ENCODE data around the gene RDH5. TPM values are rescaled to one million over a fixed set of nuclear protein-coding genes. Genes with fewer than 3 reads are reported as not detected.

RDH5 gene
- polyA plus RNA-seq, 1 of the 3 experiments (the other 2 are of a cell fraction): 5.2 TPM

DNA sequence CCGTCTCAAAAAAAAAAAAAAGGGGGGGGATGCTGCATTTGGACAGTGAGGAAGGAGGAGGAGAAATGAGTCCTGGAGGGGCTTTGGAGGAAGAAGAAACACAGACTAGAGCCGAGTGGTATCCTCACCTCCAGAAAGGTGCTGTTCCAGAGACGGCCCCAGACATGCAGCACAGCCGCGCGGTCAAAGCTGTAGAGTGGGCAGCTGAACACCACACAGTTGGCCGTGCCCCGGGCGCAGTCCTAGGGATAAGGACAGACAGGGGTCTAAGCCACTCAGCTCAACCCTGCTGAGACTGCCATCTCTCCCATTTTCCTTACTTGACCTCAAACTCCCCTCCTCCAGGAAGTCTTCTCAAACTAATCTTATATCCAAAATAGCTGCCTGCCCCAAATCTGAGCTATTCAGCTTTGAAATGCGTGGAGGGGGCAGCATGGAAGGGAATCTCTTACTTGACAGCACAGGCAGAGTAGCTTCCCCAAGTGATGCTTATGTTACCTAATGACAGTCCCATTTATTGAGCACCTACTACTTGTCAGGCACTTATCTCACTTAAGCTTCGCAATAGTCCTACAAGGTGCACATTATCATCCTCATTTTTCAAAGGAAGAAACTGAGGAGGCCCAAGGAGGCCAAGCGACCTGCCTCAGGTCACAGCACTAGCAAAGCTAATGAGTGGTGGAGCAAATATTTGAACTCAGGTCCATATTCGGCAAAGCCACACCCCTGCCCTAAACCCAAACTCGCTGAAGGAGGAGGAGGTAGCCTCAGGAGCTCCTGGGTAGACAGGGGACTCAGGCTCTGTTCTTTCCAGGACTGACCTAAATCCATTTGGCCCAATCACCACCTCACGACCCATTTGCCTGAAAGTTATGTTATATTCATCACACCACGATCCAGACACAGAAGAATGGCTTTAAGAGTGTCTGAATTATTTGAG, 31.2 kb upstream of the RDH5 start:
- DNase-seq: no peak
- Histone ChIP-seq H3F3A (replicated peaks; ENCODE audit: insufficient read depth) (no peaks in the 10 kb centered on the region), H3K27ac (ENCODE audit: low read depth in 2 of 2, low read length in 1 of 2) (no peak overlapping the region), H3K36me3 (replicated peaks in 1 of 2; ENCODE audit: control insufficient read depth in 1 of 2, insufficient read depth in 2 of 2, low read length in 1 of 2) (no peaks in the 10 kb centered on the region), H3K9me3 (no peaks in the 10 kb centered on the region), H3K27me3 (ENCODE audit: insufficient read depth) (peaks cover 11% of the 10 kb centered on the region; the same call in 1 of the 2 replicates), H3K79me2 (ENCODE audit: insufficient read depth) (no peaks in the 10 kb centered on the region), H3K4me3 (ENCODE audit: low read depth in 2 of 2, low read length in 1 of 2) (no peak overlapping the region), H3K4me2 (no peak overlapping the region), H3K9me2 (no peaks in the 10 kb centered on the region), H4K20me1 (ENCODE audit: insufficient read depth) (no peaks in the 10 kb centered on the region), H3K9ac (no peak overlapping the region), H3K4me1 (ENCODE audit: control insufficient read depth in 1 of 2, insufficient read depth in 2 of 2, low read depth in 1 of 2, low read length in 1 of 2) (no peaks in the 10 kb centered on the region), H2AFZ (ENCODE audit: low read depth) (no peak overlapping the region)
- POLR2A ChIA-PET: interaction anchor here (0.5 kb wide), 1 partner anchor 1501 kb away, joined by 4 read pairs; no protein-coding TSS in a partner anchor
- CTCF ChIA-PET: interaction anchor here (0.7 to 1.2 kb wide), 4 partner anchors 10 to 45 kb away, joined by 3 to 5 read pairs (median 3); no protein-coding TSS in a partner anchor
- 62% methylated on average over 16 of the region's 16 CpGs for WGBS (ENCODE audit: low lambda C conversion rate)
- TF ChIP-seq YY1 (IDR thresholded peaks at IDR 0.05; ENCODE audit: low read depth) (no peak), MEF2A (IDR thresholded peaks at IDR 0.05; ENCODE audit: borderline replicate concordance, low read depth) (no peak), FOSL2 (IDR thresholded peaks at IDR 0.05; ENCODE audit: borderline replicate concordance, low read depth) (no peak), RFX5 (IDR thresholded peaks at IDR 0.05; ENCODE audit: low read length) (no peak), ELF1 (IDR thresholded peaks at IDR 0.05) (no peak), JUND (IDR thresholded peaks at IDR 0.05) (no peak), SMC3 (IDR thresholded peaks at IDR 0.05; ENCODE audit: low read depth, low read length) (no peak), EZH2phosphoT487 (IDR thresholded peaks at IDR 0.05; ENCODE audit: borderline replicate concordance, low read depth) (no peak), TEAD4 (IDR thresholded peaks at IDR 0.05; ENCODE audit: borderline replicate concordance, insufficient read depth) (no peak), NRF1 (IDR thresholded peaks at IDR 0.05; ENCODE audit: low read depth, low read length) (no peak)
- TF ChIP-seq, protein P1, sequence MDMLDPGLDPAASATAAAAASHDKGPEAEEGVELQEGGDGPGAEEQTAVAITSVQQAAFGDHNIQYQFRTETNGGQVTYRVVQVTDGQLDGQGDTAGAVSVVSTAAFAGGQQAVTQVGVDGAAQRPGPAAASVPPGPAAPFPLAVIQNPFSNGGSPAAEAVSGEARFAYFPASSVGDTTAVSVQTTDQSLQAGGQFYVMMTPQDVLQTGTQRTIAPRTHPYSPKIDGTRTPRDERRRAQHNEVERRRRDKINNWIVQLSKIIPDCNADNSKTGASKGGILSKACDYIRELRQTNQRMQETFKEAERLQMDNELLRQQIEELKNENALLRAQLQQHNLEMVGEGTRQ (IDR thresholded peaks at IDR 0.05; ENCODE audit: borderline replicate concordance, low read depth, low read length): no peak

DNA sequence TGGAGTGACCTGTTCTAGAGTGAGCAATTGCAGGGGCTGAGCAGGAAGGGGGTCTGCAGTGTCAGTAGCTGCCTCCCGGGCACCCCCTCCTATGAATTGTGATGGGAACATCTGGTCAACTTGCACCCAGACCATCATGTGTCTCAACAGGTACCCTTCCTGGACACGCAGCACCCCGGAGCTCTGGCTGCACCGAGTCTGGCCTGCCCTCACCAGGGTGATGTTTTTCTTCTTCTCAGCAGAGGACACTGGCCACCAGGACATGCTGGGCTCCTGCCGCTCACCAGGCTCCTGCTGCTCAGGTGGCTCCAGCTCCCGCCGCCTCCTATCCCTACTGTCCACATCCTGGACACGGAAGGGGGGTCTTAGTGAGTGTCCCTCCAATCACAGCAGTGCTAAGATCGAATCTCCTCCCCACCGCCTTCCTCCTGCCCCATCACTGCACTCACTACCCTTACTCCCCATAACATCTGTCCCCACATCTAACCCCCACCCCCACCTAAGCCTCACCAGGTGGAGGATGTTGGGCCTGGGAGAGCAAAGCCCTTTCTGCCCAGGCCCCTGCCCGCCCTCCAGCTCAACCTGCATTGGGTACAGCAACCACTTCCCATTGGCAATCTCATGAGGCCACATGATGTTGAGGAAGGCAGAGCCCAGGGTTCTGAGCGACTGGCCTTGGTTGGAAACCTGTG, 27.4 kb upstream of the RDH5 start:
- CTCF ChIA-PET: interaction anchor here (1.7 to 2.5 kb wide), 2 partner anchors 11 to 36 kb away, joined by 5 to 8 read pairs; a partner anchor contains a TSS
- H3K27ac ChIP-seq (ENCODE audit: low read depth in 2 of 2, low read length in 1 of 2): no peak overlapping the region
- no peaks in the 10 kb centered on the region for H3K79me2 ChIP-seq (ENCODE audit: insufficient read depth)
- no peaks in the 10 kb centered on the region for H3K9me3 ChIP-seq
- H3K4me2 ChIP-seq: no peak overlapping the region
- no peaks in the 10 kb centered on the region for H4K20me1 ChIP-seq (ENCODE audit: insufficient read depth)
- WGBS (ENCODE audit: low lambda C conversion rate): 71% methylated on average over 8 of the region's 12 CpGs
- H3K4me3 ChIP-seq (ENCODE audit: low read depth in 2 of 2, low read length in 1 of 2): no peak overlapping the region
- H3K27me3 ChIP-seq (ENCODE audit: insufficient read depth): no peaks in the 10 kb centered on the region
- no peaks in the 10 kb centered on the region for H3K4me1 ChIP-seq (ENCODE audit: control insufficient read depth in 1 of 2, insufficient read depth in 2 of 2, low read depth in 1 of 2, low read length in 1 of 2)
- no peaks in the 10 kb centered on the region for H3F3A ChIP-seq (replicated peaks; ENCODE audit: insufficient read depth)
- POLR2A ChIA-PET: no interaction called here
- no peak overlapping the region for H2AFZ ChIP-seq (ENCODE audit: low read depth)
- no peaks in the 10 kb centered on the region for H3K36me3 ChIP-seq (replicated peaks in 1 of 2; ENCODE audit: control insufficient read depth in 1 of 2, insufficient read depth in 2 of 2, low read length in 1 of 2)
- no peak overlapping the region for H3K9ac ChIP-seq
- no peaks in the 10 kb centered on the region for H3K9me2 ChIP-seq
- DNase-seq: no peak
- TF ChIP-seq RFX5 (IDR thresholded peaks at IDR 0.05; ENCODE audit: low read length): no peak
- TF ChIP-seq, protein P2, sequence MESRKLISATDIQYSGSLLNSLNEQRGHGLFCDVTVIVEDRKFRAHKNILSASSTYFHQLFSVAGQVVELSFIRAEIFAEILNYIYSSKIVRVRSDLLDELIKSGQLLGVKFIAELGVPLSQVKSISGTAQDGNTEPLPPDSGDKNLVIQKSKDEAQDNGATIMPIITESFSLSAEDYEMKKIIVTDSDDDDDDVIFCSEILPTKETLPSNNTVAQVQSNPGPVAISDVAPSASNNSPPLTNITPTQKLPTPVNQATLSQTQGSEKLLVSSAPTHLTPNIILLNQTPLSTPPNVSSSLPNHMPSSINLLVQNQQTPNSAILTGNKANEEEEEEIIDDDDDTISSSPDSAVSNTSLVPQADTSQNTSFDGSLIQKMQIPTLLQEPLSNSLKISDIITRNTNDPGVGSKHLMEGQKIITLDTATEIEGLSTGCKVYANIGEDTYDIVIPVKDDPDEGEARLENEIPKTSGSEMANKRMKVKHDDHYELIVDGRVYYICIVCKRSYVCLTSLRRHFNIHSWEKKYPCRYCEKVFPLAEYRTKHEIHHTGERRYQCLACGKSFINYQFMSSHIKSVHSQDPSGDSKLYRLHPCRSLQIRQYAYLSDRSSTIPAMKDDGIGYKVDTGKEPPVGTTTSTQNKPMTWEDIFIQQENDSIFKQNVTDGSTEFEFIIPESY (IDR thresholded peaks at IDR 0.05; ENCODE audit: borderline replicate concordance, low read depth): no peak
- TF ChIP-seq TCF12 (IDR thresholded peaks at IDR 0.05): no peak
- no peak for TF ChIP-seq CHD2 (IDR thresholded peaks at IDR 0.05; ENCODE audit: low read length, partially characterized antibody)
- TF ChIP-seq, protein P3, sequence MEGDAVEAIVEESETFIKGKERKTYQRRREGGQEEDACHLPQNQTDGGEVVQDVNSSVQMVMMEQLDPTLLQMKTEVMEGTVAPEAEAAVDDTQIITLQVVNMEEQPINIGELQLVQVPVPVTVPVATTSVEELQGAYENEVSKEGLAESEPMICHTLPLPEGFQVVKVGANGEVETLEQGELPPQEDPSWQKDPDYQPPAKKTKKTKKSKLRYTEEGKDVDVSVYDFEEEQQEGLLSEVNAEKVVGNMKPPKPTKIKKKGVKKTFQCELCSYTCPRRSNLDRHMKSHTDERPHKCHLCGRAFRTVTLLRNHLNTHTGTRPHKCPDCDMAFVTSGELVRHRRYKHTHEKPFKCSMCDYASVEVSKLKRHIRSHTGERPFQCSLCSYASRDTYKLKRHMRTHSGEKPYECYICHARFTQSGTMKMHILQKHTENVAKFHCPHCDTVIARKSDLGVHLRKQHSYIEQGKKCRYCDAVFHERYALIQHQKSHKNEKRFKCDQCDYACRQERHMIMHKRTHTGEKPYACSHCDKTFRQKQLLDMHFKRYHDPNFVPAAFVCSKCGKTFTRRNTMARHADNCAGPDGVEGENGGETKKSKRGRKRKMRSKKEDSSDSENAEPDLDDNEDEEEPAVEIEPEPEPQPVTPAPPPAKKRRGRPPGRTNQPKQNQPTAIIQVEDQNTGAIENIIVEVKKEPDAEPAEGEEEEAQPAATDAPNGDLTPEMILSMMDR (IDR thresholded peaks at IDR 0.05): no peak
- TF ChIP-seq, protein P4, sequence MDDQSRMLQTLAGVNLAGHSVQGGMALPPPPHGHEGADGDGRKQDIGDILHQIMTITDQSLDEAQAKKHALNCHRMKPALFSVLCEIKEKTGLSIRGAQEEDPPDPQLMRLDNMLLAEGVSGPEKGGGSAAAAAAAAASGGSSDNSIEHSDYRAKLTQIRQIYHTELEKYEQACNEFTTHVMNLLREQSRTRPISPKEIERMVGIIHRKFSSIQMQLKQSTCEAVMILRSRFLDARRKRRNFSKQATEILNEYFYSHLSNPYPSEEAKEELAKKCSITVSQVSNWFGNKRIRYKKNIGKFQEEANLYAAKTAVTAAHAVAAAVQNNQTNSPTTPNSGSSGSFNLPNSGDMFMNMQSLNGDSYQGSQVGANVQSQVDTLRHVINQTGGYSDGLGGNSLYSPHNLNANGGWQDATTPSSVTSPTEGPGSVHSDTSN (IDR thresholded peaks at IDR 0.05): no peak
- no peak for TF ChIP-seq MEF2A (IDR thresholded peaks at IDR 0.05; ENCODE audit: borderline replicate concordance, low read depth)
- TF ChIP-seq, protein P5, sequence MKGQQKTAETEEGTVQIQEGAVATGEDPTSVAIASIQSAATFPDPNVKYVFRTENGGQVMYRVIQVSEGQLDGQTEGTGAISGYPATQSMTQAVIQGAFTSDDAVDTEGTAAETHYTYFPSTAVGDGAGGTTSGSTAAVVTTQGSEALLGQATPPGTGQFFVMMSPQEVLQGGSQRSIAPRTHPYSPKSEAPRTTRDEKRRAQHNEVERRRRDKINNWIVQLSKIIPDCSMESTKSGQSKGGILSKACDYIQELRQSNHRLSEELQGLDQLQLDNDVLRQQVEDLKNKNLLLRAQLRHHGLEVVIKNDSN (IDR thresholded peaks at IDR 0.05; ENCODE audit: borderline replicate concordance, low read depth): no peak
- no peak for TF ChIP-seq TEAD4 (IDR thresholded peaks at IDR 0.05; ENCODE audit: borderline replicate concordance, insufficient read depth)
- no peak for TF ChIP-seq RCOR1 (IDR thresholded peaks at IDR 0.05; ENCODE audit: low read length)
- TF ChIP-seq NRF1 (IDR thresholded peaks at IDR 0.05; ENCODE audit: low read depth, low read length): no peak
